ENCODE data around the gene CCDC69. TPM values are rescaled to one million over a fixed set of nuclear protein-coding genes. Genes with fewer than 3 reads are reported as not detected.

The CCDC69 gene
- polyA plus RNA-seq, 4 donors, result 5.6 to 48.0 (median 28.0) TPM

DNA sequence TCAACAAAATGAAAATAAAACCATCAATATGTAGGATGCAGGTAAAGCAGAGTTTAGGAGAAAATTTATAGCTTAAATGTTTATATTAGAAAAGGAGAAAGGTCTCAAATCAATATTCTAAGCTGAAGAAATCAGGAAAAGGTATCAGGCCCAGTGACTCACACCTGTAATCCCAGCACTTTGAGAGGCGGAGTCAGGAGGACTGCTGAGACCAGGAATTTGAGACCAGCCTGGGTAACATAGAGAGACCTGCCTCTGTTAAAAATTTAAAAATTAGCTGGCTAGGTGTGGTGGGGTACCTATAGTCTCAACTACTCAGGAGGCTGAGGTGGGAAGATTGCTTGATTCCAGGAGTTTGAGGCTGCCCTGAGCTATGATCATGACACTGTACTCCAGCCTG, 32.2 kb downstream of the CCDC69 start:
- WGBS, 3 donors, result 97 to 100% (median 100%) methylated on average over 1 of the region's 1 CpG
- H3K27me3 ChIP-seq (ENCODE audit: control insufficient read depth in 3 of 3, insufficient read depth in 3 of 3, low read length in 3 of 3), result no peaks in the 10 kb centered on the region
- no peak for FAIRE-seq
- H3K36me3 ChIP-seq (ENCODE audit: control insufficient read depth in 3 of 3, insufficient read depth in 2 of 3, low read depth in 1 of 3, low read length in 3 of 3), result peaks cover 0 to 16% (median 0%) of the 10 kb centered on the region in 3 donors
- H3K27ac ChIP-seq (ENCODE audit: low read depth in 1 of 3, low read length in 2 of 3), result no peak overlapping the region
- H3K4me3 ChIP-seq (ENCODE audit: low read depth in 1 of 3, low read length in 3 of 3), result no peak overlapping the region
- H3K4me1 ChIP-seq (ENCODE audit: control insufficient read depth in 3 of 3, insufficient read depth in 2 of 3, low read depth in 1 of 3, low read length in 2 of 3), result no peaks in the 10 kb centered on the region
- DNase-seq, result no peak
- peaks cover 0 to 15% of the 10 kb centered on the region in 2 donors for H3K9me3 ChIP-seq (ENCODE audit: control insufficient read depth in 2 of 2, insufficient read depth in 1 of 2, low read depth in 1 of 2, low read length in 1 of 2)

DNA sequence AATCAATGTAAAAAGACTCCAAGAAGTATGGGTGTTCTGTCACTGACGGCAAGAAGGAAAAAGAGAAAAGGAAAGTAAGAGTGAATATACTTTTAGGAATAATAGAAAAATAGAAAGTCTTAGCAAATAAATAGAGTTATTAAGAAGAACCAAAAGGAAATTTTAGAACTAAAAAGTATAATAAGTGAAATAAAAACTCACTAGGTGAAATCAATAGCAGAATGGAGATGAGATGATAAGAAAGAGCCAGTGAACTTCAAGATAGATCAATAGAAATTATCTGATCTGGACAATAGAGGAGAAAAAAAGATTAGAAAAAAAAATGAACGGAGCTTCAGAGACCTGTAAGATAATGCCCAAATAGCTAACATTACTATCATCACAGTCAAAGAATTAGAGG, 34.7 kb downstream of the CCDC69 start:
- H3K36me3 ChIP-seq (ENCODE audit: control insufficient read depth in 3 of 3, insufficient read depth in 2 of 3, low read depth in 1 of 3, low read length in 3 of 3), result peaks cover 0 to 34% (median 0%) of the 10 kb centered on the region in 3 donors

DNA sequence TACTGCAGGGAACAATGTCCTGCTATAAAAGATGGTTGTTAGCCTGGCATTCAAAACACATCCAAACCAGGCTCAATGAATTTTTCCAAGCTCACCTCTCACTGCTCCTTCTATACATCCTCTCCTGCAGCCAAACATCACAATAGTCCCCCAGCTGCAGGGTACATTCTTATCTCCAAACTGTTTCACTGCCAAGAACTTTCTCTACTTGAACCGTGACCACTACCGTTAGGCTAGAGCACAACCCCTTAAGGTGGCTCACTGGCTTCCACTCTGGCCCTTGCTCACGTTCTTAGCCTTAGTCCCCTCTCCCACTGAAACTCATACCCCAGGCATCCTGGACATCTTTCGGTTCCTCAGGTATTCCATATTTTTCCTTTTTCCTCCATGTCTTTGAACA, 37.4 kb downstream of the CCDC69 start:
- Histone ChIP-seq H3K27me3 (ENCODE audit: control insufficient read depth in 3 of 3, insufficient read depth in 3 of 3, low read length in 3 of 3) (no peaks in the 10 kb centered on the region), H3K4me3 (ENCODE audit: low read depth in 1 of 3, low read length in 3 of 3) (no peak overlapping the region), H3K9me3 (ENCODE audit: control insufficient read depth in 2 of 2, insufficient read depth in 1 of 2, low read depth in 1 of 2, low read length in 1 of 2) (peaks cover 0 to 4% of the 10 kb centered on the region in 2 donors), H3K27ac (ENCODE audit: low read depth in 1 of 3, low read length in 2 of 3) (no peak overlapping the region), H3K4me1 (ENCODE audit: control insufficient read depth in 3 of 3, insufficient read depth in 2 of 3, low read depth in 1 of 3, low read length in 2 of 3) (no peaks in the 10 kb centered on the region), H3K36me3 (ENCODE audit: control insufficient read depth in 3 of 3, insufficient read depth in 2 of 3, low read depth in 1 of 3, low read length in 3 of 3) (peaks cover 0 to 48% (median 0%) of the 10 kb centered on the region in 3 donors)
- 78 to 91% (median 88%) methylated on average over 4 of the region's 4 CpGs for WGBS, 3 donors
- FAIRE-seq (no peak), DNase-seq (no peak)

More for the DNA sequence above, 34.7 kb downstream of the CCDC69 start:
- no peaks in the 10 kb centered on the region for H3K4me1 ChIP-seq (ENCODE audit: control insufficient read depth in 3 of 3, insufficient read depth in 2 of 3, low read depth in 1 of 3, low read length in 2 of 3)
- FAIRE-seq, result no peak
- peaks cover 0 to 15% of the 10 kb centered on the region in 2 donors for H3K9me3 ChIP-seq (ENCODE audit: control insufficient read depth in 2 of 2, insufficient read depth in 1 of 2, low read depth in 1 of 2, low read length in 1 of 2)
- H3K27ac ChIP-seq (ENCODE audit: low read depth in 1 of 3, low read length in 2 of 3), result no peak overlapping the region
- DNase-seq, result no peak
- no peaks in the 10 kb centered on the region for H3K27me3 ChIP-seq (ENCODE audit: control insufficient read depth in 3 of 3, insufficient read depth in 3 of 3, low read length in 3 of 3)
- H3K4me3 ChIP-seq (ENCODE audit: low read depth in 1 of 3, low read length in 3 of 3), result no peak overlapping the region
- WGBS, 3 donors, result 83 to 89% (median 87%) methylated on average over 2 of the region's 2 CpGs

DNA sequence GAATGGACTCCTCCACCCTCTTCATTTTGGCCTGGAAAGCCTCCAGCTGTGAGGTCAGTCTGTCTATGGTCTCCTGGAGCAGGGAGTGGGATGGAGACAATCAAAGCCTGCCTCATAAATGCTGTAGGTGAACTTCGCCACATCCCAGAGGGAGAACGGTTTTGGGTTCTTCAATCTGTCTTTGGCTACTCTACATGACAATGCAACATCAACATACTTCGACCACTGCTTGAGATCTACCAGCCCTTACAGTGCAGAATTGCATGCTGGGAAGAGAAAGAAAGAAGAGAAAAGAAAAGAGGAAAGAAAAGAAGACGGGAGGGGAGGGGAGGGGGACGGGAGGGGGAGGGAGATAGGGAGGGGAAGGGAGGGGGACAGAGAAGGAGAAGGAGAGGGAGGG, 37.8 kb downstream of the CCDC69 start:
- 69 to 80% (median 77%) methylated on average over 5 of the region's 5 CpGs for WGBS, 3 donors
- no peaks in the 10 kb centered on the region for H3K27me3 ChIP-seq (ENCODE audit: control insufficient read depth in 3 of 3, insufficient read depth in 3 of 3, low read length in 3 of 3)
- H3K9me3 ChIP-seq (ENCODE audit: control insufficient read depth in 2 of 2, insufficient read depth in 1 of 2, low read depth in 1 of 2, low read length in 1 of 2), result peaks cover 0 to 4% of the 10 kb centered on the region in 2 donors
- H3K4me3 ChIP-seq (ENCODE audit: low read depth in 1 of 3, low read length in 3 of 3), result no peak overlapping the region
- peaks cover 0 to 48% (median 0%) of the 10 kb centered on the region in 3 donors for H3K36me3 ChIP-seq (ENCODE audit: control insufficient read depth in 3 of 3, insufficient read depth in 2 of 3, low read depth in 1 of 3, low read length in 3 of 3)
- DNase-seq (no peak), FAIRE-seq (no peak)
- H3K27ac ChIP-seq (ENCODE audit: low read depth in 1 of 3, low read length in 2 of 3), result no peak overlapping the region
- H3K4me1 ChIP-seq (ENCODE audit: control insufficient read depth in 3 of 3, insufficient read depth in 2 of 3, low read depth in 1 of 3, low read length in 2 of 3), result no peaks in the 10 kb centered on the region

DNA sequence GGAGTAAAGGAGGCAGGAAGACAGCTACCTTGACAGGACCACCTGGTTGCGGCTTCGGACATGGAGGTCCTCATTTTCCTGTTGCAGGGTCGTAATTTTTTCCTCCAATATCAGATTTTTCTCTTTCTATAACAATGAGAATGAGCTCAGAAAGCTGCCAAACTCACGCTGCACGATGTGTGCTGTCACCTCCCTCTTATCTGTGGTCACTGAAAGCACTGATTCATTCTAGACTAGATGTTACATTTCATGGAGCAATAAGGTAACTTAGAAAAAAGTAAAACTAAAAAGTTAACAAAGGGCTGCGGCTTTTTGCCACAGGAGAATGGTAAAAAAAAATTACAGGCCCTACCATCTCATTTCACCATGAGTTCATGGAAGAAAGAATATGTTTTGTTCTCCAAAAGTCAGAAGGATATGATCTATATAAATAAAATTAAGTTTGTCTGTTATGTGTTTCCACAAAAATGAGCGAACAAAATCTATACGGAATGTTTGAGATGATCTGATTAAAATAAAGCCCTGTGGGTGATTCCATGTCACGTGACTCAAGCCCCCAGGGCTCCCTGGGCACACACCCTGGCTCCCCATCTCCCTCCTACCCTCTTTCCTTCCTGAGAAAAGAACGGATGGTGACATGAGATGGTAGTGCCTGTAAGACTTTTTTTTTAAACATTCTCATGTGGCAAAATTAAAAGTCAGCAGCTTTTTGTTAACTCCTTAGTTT, 39.4 kb downstream of the CCDC69 start:
- FAIRE-seq (no peak), DNase-seq (no peak)
- 85 to 91% (median 88%) methylated on average over 10 of the region's 10 CpGs for WGBS, 3 donors
- no peaks in the 10 kb centered on the region for H3K27me3 ChIP-seq (ENCODE audit: control insufficient read depth in 3 of 3, insufficient read depth in 3 of 3, low read length in 3 of 3)
- H3K4me3 ChIP-seq (ENCODE audit: low read depth in 1 of 3, low read length in 3 of 3), result no peak overlapping the region
- no peak overlapping the region for H3K27ac ChIP-seq (ENCODE audit: low read depth in 1 of 3, low read length in 2 of 3)
- H3K4me1 ChIP-seq (ENCODE audit: control insufficient read depth in 3 of 3, insufficient read depth in 2 of 3, low read depth in 1 of 3, low read length in 2 of 3), result no peaks in the 10 kb centered on the region
- no peaks in the 10 kb centered on the region for H3K9me3 ChIP-seq (ENCODE audit: control insufficient read depth in 2 of 2, insufficient read depth in 1 of 2, low read depth in 1 of 2, low read length in 1 of 2)
- peaks cover 0 to 50% (median 0%) of the 10 kb centered on the region in 3 donors for H3K36me3 ChIP-seq (ENCODE audit: control insufficient read depth in 3 of 3, insufficient read depth in 2 of 3, low read depth in 1 of 3, low read length in 3 of 3)

DNA sequence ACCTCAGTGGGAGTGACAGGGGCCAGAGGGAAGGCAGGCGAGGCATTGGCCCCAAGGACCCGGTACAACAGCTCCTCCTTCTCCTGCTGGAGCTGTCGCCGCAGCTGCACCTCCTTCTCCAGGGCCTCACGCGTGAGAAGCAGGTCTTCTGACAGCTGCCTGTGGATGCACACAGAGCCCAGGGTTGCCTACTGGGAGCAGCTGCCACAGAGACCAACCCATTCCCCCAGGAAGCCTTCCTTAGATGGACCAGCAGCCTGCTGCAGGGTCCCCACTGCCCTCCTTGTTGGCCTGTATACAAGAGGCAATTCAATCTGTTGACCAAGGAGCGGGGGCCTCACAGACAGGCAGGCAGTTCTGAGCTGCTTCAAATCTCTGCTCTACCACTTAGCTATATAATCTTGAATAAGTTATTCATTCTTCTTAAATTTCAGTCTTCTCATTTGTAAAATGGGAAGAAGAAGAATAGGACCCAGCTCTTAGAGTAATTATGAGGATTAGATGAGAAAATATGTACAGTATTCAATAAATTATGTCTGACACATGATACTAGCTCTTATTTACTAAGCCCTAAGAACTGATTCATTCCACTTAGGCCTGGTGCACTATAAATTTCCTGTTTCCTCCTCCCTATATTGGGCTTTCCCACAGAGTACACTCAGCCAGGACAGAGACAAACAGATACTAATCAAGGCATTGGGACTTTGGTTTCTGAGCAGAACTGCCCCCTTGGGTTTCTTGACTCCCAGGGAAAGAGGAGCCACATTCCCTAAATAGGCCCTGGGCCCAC, 40.2 kb downstream of the CCDC69 start:
- Histone ChIP-seq H3K9me3 (ENCODE audit: control insufficient read depth in 2 of 2, insufficient read depth in 1 of 2, low read depth in 1 of 2, low read length in 1 of 2) (no peaks in the 10 kb centered on the region), H3K4me1 (ENCODE audit: control insufficient read depth in 3 of 3, insufficient read depth in 2 of 3, low read depth in 1 of 3, low read length in 2 of 3) (no peaks in the 10 kb centered on the region), H3K4me3 (ENCODE audit: low read depth in 1 of 3, low read length in 3 of 3) (no peak overlapping the region), H3K36me3 (ENCODE audit: control insufficient read depth in 3 of 3, insufficient read depth in 2 of 3, low read depth in 1 of 3, low read length in 3 of 3) (peaks cover 0 to 50% (median 0%) of the 10 kb centered on the region in 3 donors), H3K27me3 (ENCODE audit: control insufficient read depth in 3 of 3, insufficient read depth in 3 of 3, low read length in 3 of 3) (no peaks in the 10 kb centered on the region), H3K27ac (ENCODE audit: low read depth in 1 of 3, low read length in 2 of 3) (no peak overlapping the region)
- FAIRE-seq (no peak), DNase-seq (no peak)
- 89 to 99% (median 95%) methylated on average over 1 to 7 of the region's 7 CpGs for WGBS, 3 donors

DNA sequence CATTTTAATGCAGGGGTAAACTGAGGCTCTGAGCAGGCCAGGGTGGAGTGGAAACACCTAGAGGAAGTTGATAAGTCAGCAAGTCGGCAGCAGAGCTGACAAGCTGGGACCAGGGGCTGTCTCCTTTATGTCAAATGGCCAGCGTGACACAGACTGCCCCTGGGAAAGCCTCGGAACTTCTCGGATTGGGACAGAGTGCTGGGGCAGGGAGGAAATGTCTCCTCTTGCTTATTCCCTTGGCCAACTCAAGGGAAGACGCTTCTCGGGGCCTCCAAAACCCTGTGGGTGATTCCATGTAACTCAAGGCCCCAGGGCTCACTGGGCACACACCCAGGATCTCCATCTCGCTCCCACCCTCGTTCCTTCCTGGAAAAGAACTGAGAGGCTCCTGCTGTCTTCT, 40.9 kb downstream of the CCDC69 start:
- Histone ChIP-seq H3K27me3 (ENCODE audit: control insufficient read depth in 3 of 3, insufficient read depth in 3 of 3, low read length in 3 of 3) (no peaks in the 10 kb centered on the region), H3K36me3 (ENCODE audit: control insufficient read depth in 3 of 3, insufficient read depth in 2 of 3, low read depth in 1 of 3, low read length in 3 of 3) (peaks cover 0 to 52% (median 0%) of the 10 kb centered on the region in 3 donors), H3K27ac (ENCODE audit: low read depth in 1 of 3, low read length in 2 of 3) (no peak overlapping the region), H3K4me3 (ENCODE audit: low read depth in 1 of 3, low read length in 3 of 3) (no peak overlapping the region), H3K9me3 (ENCODE audit: control insufficient read depth in 2 of 2, insufficient read depth in 1 of 2, low read depth in 1 of 2, low read length in 1 of 2) (no peaks in the 10 kb centered on the region), H3K4me1 (ENCODE audit: control insufficient read depth in 3 of 3, insufficient read depth in 2 of 3, low read depth in 1 of 3, low read length in 2 of 3) (no peaks in the 10 kb centered on the region)
- no peak for FAIRE-seq
- no peak for DNase-seq
- WGBS, 3 donors, result 88 to 95% (median 91%) methylated on average over 8 of the region's 8 CpGs

DNA sequence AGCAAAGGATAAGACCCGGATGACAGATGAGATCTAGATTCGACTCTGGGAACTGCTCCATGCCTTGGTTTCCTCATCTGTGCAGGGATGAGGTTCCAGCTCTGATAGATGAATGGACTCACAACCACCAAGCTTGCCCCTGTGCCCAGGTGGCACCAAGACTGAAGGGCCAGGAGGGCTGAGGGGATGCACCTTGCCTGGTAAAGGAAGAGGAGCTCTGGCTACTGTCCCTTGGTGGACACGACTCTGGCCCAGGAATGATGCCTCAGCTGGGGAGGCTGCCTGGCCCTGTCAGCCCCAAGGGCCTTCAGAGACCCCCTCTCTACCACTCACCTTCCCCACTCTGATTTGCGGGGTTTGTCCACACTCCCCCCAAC, 41.4 kb downstream of the CCDC69 start:
- WGBS, 3 donors, result 89 to 91% (median 90%) methylated on average over 4 of the region's 4 CpGs
- Histone ChIP-seq H3K4me1 (ENCODE audit: control insufficient read depth in 3 of 3, insufficient read depth in 2 of 3, low read depth in 1 of 3, low read length in 2 of 3) (no peaks in the 10 kb centered on the region), H3K27ac (ENCODE audit: low read depth in 1 of 3, low read length in 2 of 3) (no peak overlapping the region), H3K36me3 (ENCODE audit: control insufficient read depth in 3 of 3, insufficient read depth in 2 of 3, low read depth in 1 of 3, low read length in 3 of 3) (peaks cover 0 to 51% (median 0%) of the 10 kb centered on the region in 3 donors), H3K27me3 (ENCODE audit: control insufficient read depth in 3 of 3, insufficient read depth in 3 of 3, low read length in 3 of 3) (no peaks in the 10 kb centered on the region), H3K4me3 (ENCODE audit: low read depth in 1 of 3, low read length in 3 of 3) (no peak overlapping the region), H3K9me3 (ENCODE audit: control insufficient read depth in 2 of 2, insufficient read depth in 1 of 2, low read depth in 1 of 2, low read length in 1 of 2) (no peaks in the 10 kb centered on the region)
- DNase-seq, result no peak
- FAIRE-seq, result no peak
